Measurements from ENCODE around the gene MEI4.

- TF ChIP-seq ZNF589 (CRISPR knock-in tag; conservative IDR thresholded peaks at IDR 0.05) (no peak), NFRKB (IDR thresholded peaks at IDR 0.05) (no peak), ZKSCAN1 (IDR thresholded peaks at IDR 0.05; ENCODE audit: low read length) (no peak), ZNF331 (CRISPR knock-in tag; IDR thresholded peaks at IDR 0.05) (no peak), ZIK1 (CRISPR knock-in tag; IDR thresholded peaks at IDR 0.05; ENCODE audit: borderline replicate concordance, low read depth) (no peak), SMAD9 (CRISPR knock-in tag; IDR thresholded peaks at IDR 0.05) (no peak), ZNF652 (CRISPR knock-in tag; IDR thresholded peaks at IDR 0.05; ENCODE audit: borderline replicate concordance, low read depth) (no peak), ZNF207 (IDR thresholded peaks at IDR 0.05; ENCODE audit: borderline replicate concordance) (no peak), RAD21 (CRISPR knock-in tag; IDR thresholded peaks at IDR 0.05) (no peak)
These were observed 226.7 kb downstream of the MEI4 start for GRCh38 chr6:77879527-77879926.

Data from HepG2 (cell line).